SK-N-SH (cell line): ENCODE data around the gene FASTKD2. TPM values are rescaled to one million over a fixed set of nuclear protein-coding genes. Genes with fewer than 3 reads are reported as not detected.

Source experiments
- CTCF ChIA-PET: fragments of 300-600, 350-600 bp; formaldehyde crosslinking; extraction: SDS; loops from one replicate; lab custom pipeline; 2021; lab: Yijun Ruan, JAX
- POLR2A ChIA-PET: fragments of 350-600 bp; sonication (Branson Sonifier 250); formaldehyde crosslinking; extraction: SDS; loops from one replicate; lab custom pipeline; 2020; ENCODE audit warnings: antibody characterized with exemption, inconsistent platforms; lab: Yijun Ruan, JAX
- DNase-seq: peaks from one replicate; pipeline ENCODE4 v3.0.0; 2012
- H2AFZ ChIP-seq: fragments of 200-600 bp; sonication (generic); 2 replicates; pipeline ENCODE4 v1.8.1; 2016; ENCODE audit warnings: antibody characterized with exemption, mild to moderate bottlenecking, low read depth
- H3F3A ChIP-seq: fragments of 200-600 bp; sonication (generic); replicated peaks from 2 replicates; pipeline ENCODE3; 2016; ENCODE audit warnings: antibody characterized with exemption, mild to moderate bottlenecking; ENCODE audit not compliant: insufficient read depth
- H3K27ac ChIP-seq, 2 experiments: fragments of 200-500 bp in 1 of 2; fragments of 200-600 bp in 1 of 2; sonication (Bioruptor generic) in 1 of 2; sonication (generic), shearing (Covaris generic) in 1 of 2; 2 replicates each; pipeline versions ENCODE4 v1.5.1 to v1.6.1; 2014 to 2016; ENCODE audit warnings: low read depth in 2 of 2, inconsistent platforms in 1 of 2, low read length in 1 of 2, mild to moderate bottlenecking in 1 of 2, mixed read lengths in 1 of 2
- H3K27me3 ChIP-seq: fragments of 200-600 bp; sonication (generic), shearing (Covaris generic); 2 replicates; pipeline ENCODE4 v1.6.1; 2016; ENCODE audit warnings: mixed run types; ENCODE audit not compliant: insufficient read depth
- H3K36me3 ChIP-seq, 2 experiments: fragments of 200-500 bp in 1 of 2; fragments of 200-600 bp in 1 of 2; sonication (Bioruptor generic) in 1 of 2; sonication (generic) in 1 of 2; replicated peaks in 1 of 2; 2 replicates each; pipeline versions ENCODE3 to v1.5.1; 2014 to 2016; ENCODE audit warnings: low read length in 1 of 2, mild to moderate bottlenecking in 1 of 2; ENCODE audit not compliant: insufficient read depth in 2 of 2, control insufficient read depth in 1 of 2
- H3K4me1 ChIP-seq, 2 experiments: fragments of 200-500 bp in 1 of 2; fragments of 200-600 bp in 1 of 2; sonication (Bioruptor generic) in 1 of 2; sonication (generic), shearing (Covaris generic) in 1 of 2; 2 replicates each; pipeline versions ENCODE4 v1.5.1 to v1.6.1; 2014 to 2016; ENCODE audit warnings: low read depth in 1 of 2, low read length in 1 of 2, mixed run types in 1 of 2; ENCODE audit not compliant: insufficient read depth in 2 of 2, control insufficient read depth in 1 of 2
- H3K4me2 ChIP-seq: fragments of 200-600 bp; sonication (generic), shearing (Covaris generic); 2 replicates; pipeline ENCODE4 v1.6.1; 2017; ENCODE audit warnings: mixed run types
- H3K4me3 ChIP-seq, 2 experiments: fragments of 200-500 bp in 1 of 2; fragments of 200-600 bp in 1 of 2; sonication (Bioruptor generic) in 1 of 2; sonication (generic), shearing (Covaris generic) in 1 of 2; 2 replicates each; pipeline versions ENCODE4 v1.5.1 to v1.8.1; 2014 to 2016; ENCODE audit warnings: low read depth in 2 of 2, inconsistent platforms in 1 of 2, low read length in 1 of 2, mild to moderate bottlenecking in 1 of 2, mixed read lengths in 1 of 2, moderate library complexity in 1 of 2
- H3K79me2 ChIP-seq: fragments of 200-600 bp; sonication (generic); 2 replicates; pipeline ENCODE4 v1.8.1; 2017; ENCODE audit warnings: mild to moderate bottlenecking; ENCODE audit not compliant: insufficient read depth
- H3K9ac ChIP-seq: fragments of 200-600 bp; sonication (generic); 2 replicates; pipeline ENCODE4 v1.6.1; 2017; ENCODE audit warnings: mixed run types
- H3K9me2 ChIP-seq: fragments of 200-600 bp; sonication (generic); 2 replicates; pipeline ENCODE4 v1.6.1; 2017; ENCODE audit warnings: mixed run types
- H3K9me3 ChIP-seq: fragments of 200-600 bp; sonication (generic); 2 replicates; pipeline ENCODE4 v1.6.1; 2017; ENCODE audit warnings: mixed run types, mild to moderate bottlenecking, moderate library complexity
- H4K20me1 ChIP-seq: fragments of 200-600 bp; sonication (generic); 2 replicates; pipeline ENCODE4 v1.6.1; 2017; ENCODE audit warnings: mild to moderate bottlenecking, mixed run types; ENCODE audit not compliant: insufficient read depth
- CTCF ChIP-seq: fragments of 200-600 bp; sonication (generic); IDR thresholded peaks from 2 replicates; pipeline ENCODE4 v1.6.1; 2017; ENCODE audit warnings: antibody characterized with exemption, mild to moderate bottlenecking, moderate library complexity
- FOSL2 ChIP-seq: IDR thresholded peaks from 2 replicates; pipeline ENCODE4 v1.4.0; 2012; ENCODE audit warnings: low read depth, mild to moderate bottlenecking, moderate library complexity, borderline replicate concordance
- FOXJ3 ChIP-seq: sonication (generic); formaldehyde crosslinking; IDR thresholded peaks from 2 replicates; pipeline ENCODE4 v1.5.1; 2020; ENCODE audit warnings: mild to moderate bottlenecking, missing genetic modification reagents
- FOXM1 ChIP-seq: IDR thresholded peaks from 2 replicates; pipeline ENCODE4 v1.4.0; 2012; ENCODE audit warnings: low read depth, mild to moderate bottlenecking
- GATA2 ChIP-seq: sonication (generic); formaldehyde crosslinking; IDR thresholded peaks from 2 replicates; pipeline ENCODE4 v1.5.0; 2020; ENCODE audit warnings: mild to moderate bottlenecking, missing genetic modification reagents
- JUND ChIP-seq: IDR thresholded peaks from 2 replicates; pipeline ENCODE4 v1.4.0; 2012
- NFIC ChIP-seq: IDR thresholded peaks from 2 replicates; pipeline ENCODE4 v1.4.0; 2012; ENCODE audit warnings: borderline replicate concordance
- TEAD4 ChIP-seq: IDR thresholded peaks from 2 replicates; pipeline ENCODE4 v1.4.0; 2012; ENCODE audit warnings: mild to moderate bottlenecking, borderline replicate concordance; ENCODE audit not compliant: insufficient read depth
- USF1 ChIP-seq: IDR thresholded peaks from 2 replicates; pipeline ENCODE4 v1.4.0; 2012; ENCODE audit warnings: low read depth, borderline replicate concordance
- YY1 ChIP-seq: IDR thresholded peaks from 2 replicates; pipeline ENCODE4 v1.4.0; 2012; ENCODE audit warnings: low read depth, mild to moderate bottlenecking
- WGBS: methylation state at CpG from one replicate; pipeline ENCODE4 v1.1.6; 2017; ENCODE audit warnings: low lambda C conversion rate; 5-methylcytosine and 5-hydroxymethylcytosine counted together
- polyA plus RNA-seq, 3 experiments: library from polyadenylated mRNA; depleted of rRNA; stranded (reverse); fragments of >200 nt; gene quantifications; 2 replicates each; pipeline ENCODE4 v1.2.3, GENCODE V29; 2012

Gene FASTKD2
- polyA plus RNA-seq, 1 of the 3 experiments (the other 2 are of a cell fraction), result 15.1 TPM

GRCh38 chr2:206824993-206825392, 59.6 kb downstream of the FASTKD2 start:
- WGBS, result 76% methylated on average over 5 of the region's 5 CpGs
- DNase-seq, result no peak
- H2AFZ ChIP-seq, result no peak overlapping the region
- H4K20me1 ChIP-seq, result no peaks in the 10 kb centered on the region
- H3K9me2 ChIP-seq, result no peaks in the 10 kb centered on the region
- CTCF ChIA-PET, result no interaction called here
- H3K9ac ChIP-seq, result no peak overlapping the region
- H3K27ac ChIP-seq, result no peak overlapping the region
- H3K9me3 ChIP-seq, result no peaks in the 10 kb centered on the region
- no peaks in the 10 kb centered on the region for H3K4me1 ChIP-seq
- no peak overlapping the region for H3K4me3 ChIP-seq
- no peaks in the 10 kb centered on the region for H3F3A ChIP-seq
- H3K27me3 ChIP-seq, result no peaks in the 10 kb centered on the region
- POLR2A ChIA-PET, result no interaction called here
- no peaks in the 10 kb centered on the region for H3K79me2 ChIP-seq
- no peaks in the 10 kb centered on the region for H3K36me3 ChIP-seq
- TF ChIP-seq FOXJ3 (CRISPR knock-in tag) (no peak), NFIC (no peak)
- no peak overlapping the region for H3K4me2 ChIP-seq

DNA sequence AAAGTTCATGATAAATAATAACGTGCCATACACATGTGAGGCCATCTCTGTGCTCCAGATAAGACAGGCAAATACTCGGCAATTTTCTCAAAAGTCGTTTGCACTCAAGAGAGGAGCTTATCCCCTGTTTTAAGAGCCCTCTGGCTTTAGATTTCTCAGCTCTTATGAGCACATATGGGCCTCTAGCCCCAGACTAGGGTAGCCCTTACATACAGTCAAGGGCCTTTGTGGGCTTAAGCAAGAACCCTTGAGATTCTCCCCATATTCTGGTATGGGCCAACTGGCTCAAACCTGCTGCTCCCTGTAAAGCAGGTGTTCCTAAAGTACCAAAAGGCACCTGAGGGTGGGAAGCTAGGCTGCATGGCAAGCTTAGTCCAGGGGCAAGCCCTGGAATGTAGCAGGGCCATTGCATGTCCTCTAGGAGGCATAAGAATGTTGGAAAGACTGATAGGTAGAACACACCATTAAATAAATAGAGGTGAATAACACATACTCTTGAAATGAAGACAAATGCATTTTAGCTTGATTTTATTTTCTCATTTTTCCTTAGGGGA, 66.1 kb downstream of the FASTKD2 start:
- Histone ChIP-seq H3K9me3 (no peaks in the 10 kb centered on the region), H3K9ac (no peak overlapping the region), H3K4me1 (no peaks in the 10 kb centered on the region; a peak in 2 of 4 replicates), H3K79me2 (no peaks in the 10 kb centered on the region), H3K9me2 (no peaks in the 10 kb centered on the region), H3K4me3 (no peak overlapping the region), H4K20me1 (no peaks in the 10 kb centered on the region), H3K36me3 (no peaks in the 10 kb centered on the region), H3K27ac (no peak overlapping the region), H3F3A (no peaks in the 10 kb centered on the region), H3K4me2 (no peak overlapping the region), H2AFZ (no peak overlapping the region), H3K27me3 (no peaks in the 10 kb centered on the region)
- ChIA-PET POLR2A (no interaction called here), CTCF (interaction anchor here (0.8 to 2.2 kb wide), 4 partner anchors 10 to 794 kb away, joined by 3 to 7 read pairs (median 3); partner anchors contain the start of gene METTL21A)
- no peak for DNase-seq
- TF ChIP-seq FOXM1 (no peak), YY1 (no peak), USF1 (no peak), GATA2 (no peak), TEAD4 (no peak), JUND (no peak), FOSL2 (no peak), CTCF (no peak)
- WGBS, result 35% methylated on average over 3 of the region's 3 CpGs
